IMR-90 (cell line): ENCODE data around the gene FAM20C.

Experiments
- CEBPB ChIP-seq: IDR thresholded peaks from 2 replicates; pipeline ENCODE4 v1.6.1; 2012; ENCODE audit warnings: low read depth, low read length, improper control_type of control experiment
- CHD1 ChIP-seq: IDR thresholded peaks from 2 replicates; pipeline ENCODE4 v1.6.1; 2012; ENCODE audit warnings: low read depth, low read length, improper control_type of control experiment
- CTCF ChIP-seq: conservative IDR thresholded peaks from 2 replicates; pipeline ENCODE4 v1.5.1; 2012; ENCODE audit warnings: mild to moderate bottlenecking, low read depth, low read length, improper control_type of control experiment
- ELK1 ChIP-seq: fragments of 150-350 bp; IDR thresholded peaks from 2 replicates; pipeline ENCODE4 v1.6.1; 2016; ENCODE audit warnings: low read depth, mild to moderate bottlenecking, low read length, moderate library complexity, borderline replicate concordance
- NFE2L2 ChIP-seq: fragments of 150-350 bp; IDR thresholded peaks from 2 replicates; pipeline ENCODE4 v1.6.1; 2016; ENCODE audit warnings: low read depth, mild to moderate bottlenecking, low read length
- POLR2A ChIP-seq: IDR thresholded peaks from 2 replicates; pipeline ENCODE4 v1.6.1; 2012; ENCODE audit warnings: mild to moderate bottlenecking, low read depth, low read length
- RAD21 ChIP-seq: IDR thresholded peaks from 2 replicates; pipeline ENCODE4 v1.6.1; 2012; ENCODE audit warnings: low read length, improper control_type of control experiment
- RFX5 ChIP-seq: IDR thresholded peaks from 2 replicates; pipeline ENCODE4 v1.8.0; 2012; ENCODE audit warnings: low read depth, mild to moderate bottlenecking, low read length, moderate library complexity
- SMC3 ChIP-seq: fragments of 150-350 bp; IDR thresholded peaks from 2 replicates; pipeline ENCODE4 v1.6.1; 2016; ENCODE audit warnings: low read depth, mild to moderate bottlenecking, antibody characterized with exemption, low read length, moderate library complexity

DNA sequence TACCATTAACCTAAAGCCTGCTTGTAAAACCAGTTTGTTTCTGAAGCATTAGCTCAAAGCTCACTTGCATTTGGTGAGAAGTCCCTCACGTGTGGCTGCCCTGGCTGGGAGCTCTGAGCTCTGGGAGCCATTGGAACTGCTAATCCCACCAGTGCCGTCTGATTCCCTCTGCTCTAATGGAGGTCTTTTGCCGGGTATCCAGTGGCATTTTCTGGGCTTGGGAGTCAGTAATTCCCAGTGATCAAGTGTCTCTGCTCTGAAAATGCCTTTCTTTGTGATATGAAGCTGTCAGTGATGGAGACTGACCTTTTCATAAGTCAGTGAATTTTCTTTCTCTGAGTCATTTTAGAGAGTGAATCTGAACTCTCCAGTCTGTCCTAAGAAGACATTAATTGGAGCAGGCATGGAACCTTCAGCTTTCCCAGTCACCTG, 36.9 kb upstream of the FAM20C start:
- TF ChIP-seq ELK1 (no peak), CTCF (no peak), RAD21 (no peak), SMC3 (no peak), POLR2A (no peak), CHD1 (no peak), NFE2L2 (no peak), RFX5 (no peak), CEBPB (no peak)
